Measurements from ENCODE around the gene TTLL1. TPM values are rescaled to one million over a fixed set of nuclear protein-coding genes. Genes with fewer than 3 reads are reported as not detected.

The TTLL1 gene
- total RNA-seq (2022; extraction: Qiagen RNA extraction), result 2.2 to 2.8 TPM (median 2.4 TPM) in 5 replicates

DNA sequence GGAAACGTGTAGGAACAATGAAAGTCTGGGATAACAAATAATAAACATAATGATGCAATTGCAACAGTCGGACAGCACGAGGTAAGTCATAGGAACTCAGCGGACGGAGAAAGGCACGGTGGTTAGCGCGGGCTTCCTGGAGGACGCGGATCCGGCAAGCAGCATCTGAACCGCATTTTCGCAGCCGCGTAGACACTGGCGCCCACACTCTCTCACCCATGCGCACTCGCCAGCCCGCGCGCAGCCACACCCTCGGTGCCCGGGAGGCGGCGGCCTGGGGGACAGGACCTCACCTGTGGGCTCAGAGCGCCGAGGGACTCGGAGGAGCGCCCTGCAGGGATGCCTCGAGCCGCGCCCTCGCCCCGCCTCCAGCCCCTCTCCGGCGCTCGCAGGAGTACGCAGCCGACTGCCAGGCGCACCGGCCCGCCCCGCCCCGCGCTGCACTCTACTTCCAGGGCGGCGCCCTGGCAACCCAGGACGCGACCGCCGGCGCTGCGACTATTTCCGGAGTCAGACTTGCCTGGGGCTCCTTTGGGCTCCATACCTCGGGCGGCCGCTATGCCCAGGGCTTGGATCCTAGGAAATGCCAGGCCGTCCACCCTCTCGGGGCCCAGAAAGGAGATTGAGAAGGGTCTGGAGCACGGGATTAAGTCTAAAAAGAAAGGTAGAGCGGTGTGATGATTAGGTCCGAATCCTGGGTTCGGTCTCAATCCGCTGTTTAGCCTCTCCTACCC lies at the start of gene TTLL1:
TSS of gene TTLL1 (minus strand) at position 408 of the 734 bp plus-strand sequence. CDS start 13,805 bp downstream, outside the sequence.

GRCh38 chr22:43110444-43110926 lies 21.3 kb upstream of the TTLL1 start, which contains the start of gene BIK:
TSS of gene BIK (plus strand) at chr22:43110750. CDS start at chr22:43124023, 13,273 bp downstream.

GRCh38 chr22:43014869-43015676 lies 74.1 kb downstream of the TTLL1 start, which contains the start of gene PACSIN2:
TSS of gene PACSIN2 (minus strand) at chr22:43015149. CDS start at chr22:42912080, 103,069 bp downstream.

Other genes starting within 250 kb of the TTLL1 start
- gene ARFGAP3, start 232.1 kb downstream of the TTLL1 start, total RNA-seq (2022; extraction: Qiagen RNA extraction), result 14.6 to 21.5 TPM (median 19.6 TPM) in 5 replicates
- gene PACSIN2, start 74.2 kb downstream of the TTLL1 start, total RNA-seq (2022; extraction: Qiagen RNA extraction), result 75.7 to 95.4 TPM (median 90.2 TPM) in 5 replicates
- 1.1 to 1.7 TPM (median 1.2 TPM) in 5 replicates for gene BIK, start 21.4 kb upstream of the TTLL1 start, total RNA-seq (2022; extraction: Qiagen RNA extraction)
- gene MCAT, start 54.0 kb upstream of the TTLL1 start, total RNA-seq (2022; extraction: Qiagen RNA extraction), result 17.8 to 31.4 TPM (median 26.7 TPM) in 5 replicates
- gene TSPO, start 62.2 kb upstream of the TTLL1 start, total RNA-seq (2022; extraction: Qiagen RNA extraction), result 137 to 248 TPM (median 239 TPM) in 5 replicates
- gene TTLL12, start 97.7 kb upstream of the TTLL1 start, total RNA-seq (2022; extraction: Qiagen RNA extraction), result 21.2 to 23.7 TPM (median 22.0 TPM) in 5 replicates

All from A549 treated with CORT108297 at 1 μM for 4 hours (cell line).